H9 (cell line): ENCODE results near the gene C11orf58. TPM values are rescaled to one million over a fixed set of nuclear protein-coding genes. Genes with fewer than 3 reads are reported as not detected.

Source experiments
- DNase-seq: peaks from one replicate; pipeline ENCODE4 v3.0.0-alpha.2; 2017
- H2AFZ ChIP-seq: one replicate; pipeline ENCODE4 v1.6.1; 2013; ENCODE audit warnings: mild to moderate bottlenecking, low read length, control low read depth, moderate library complexity
- H2AK5ac ChIP-seq: 2 replicates; pipeline ENCODE4 v1.6.1; 2013; ENCODE audit warnings: low read length, control low read depth, mixed read lengths; ENCODE audit not compliant: insufficient read length
- H2BK120ac ChIP-seq: one replicate; pipeline ENCODE4 v1.6.1; 2013; ENCODE audit warnings: low read depth, mild to moderate bottlenecking, low read length, control low read depth, inconsistent platforms; ENCODE audit not compliant: poor library complexity, severe bottlenecking
- H2BK12ac ChIP-seq: 2 replicates; pipeline ENCODE4 v1.6.1; 2013; ENCODE audit warnings: low read length, control low read depth, mixed read lengths, low read depth; ENCODE audit not compliant: insufficient read length
- H2BK15ac ChIP-seq: 2 replicates; pipeline ENCODE4 v1.6.1; 2013; ENCODE audit warnings: low read depth, low read length, control low read depth
- H2BK20ac ChIP-seq: one replicate; pipeline ENCODE4 v1.6.1; 2013; ENCODE audit warnings: low read depth, mild to moderate bottlenecking, low read length, control low read depth, inconsistent platforms; ENCODE audit not compliant: poor library complexity, severe bottlenecking
- H2BK5ac ChIP-seq: 2 replicates; pipeline ENCODE4 v1.6.1; 2013; ENCODE audit warnings: low read length, control low read depth, mixed read lengths; ENCODE audit not compliant: insufficient read length
- H3K14ac ChIP-seq: 2 replicates; pipeline ENCODE4 v1.6.1; 2013; ENCODE audit warnings: low read length, control low read depth; ENCODE audit not compliant: insufficient read depth
- H3K18ac ChIP-seq: 2 replicates; pipeline ENCODE4 v1.6.1; 2013; ENCODE audit warnings: low read depth, mild to moderate bottlenecking, mixed read lengths, low read length, control low read depth; ENCODE audit not compliant: insufficient read length
- H3K23ac ChIP-seq: 2 replicates; pipeline ENCODE4 v1.6.1; 2013; ENCODE audit warnings: low read length, control low read depth, mixed read lengths, low read depth; ENCODE audit not compliant: insufficient read length
- H3K23me2 ChIP-seq: 2 replicates; pipeline ENCODE4 v1.6.1; 2013; ENCODE audit warnings: low read depth, mild to moderate bottlenecking, mixed read lengths, low read length, control low read depth; ENCODE audit not compliant: insufficient read length, poor library complexity, severe bottlenecking
- H3K27ac ChIP-seq: 2 replicates; pipeline ENCODE4 v1.5.1; 2013; ENCODE audit warnings: low read length, control low read depth, mixed read lengths, low read depth; ENCODE audit not compliant: insufficient read length
- H3K27me3 ChIP-seq: 2 replicates; pipeline ENCODE4 v1.6.1; 2013; ENCODE audit warnings: low read length, control low read depth, inconsistent platforms; ENCODE audit not compliant: insufficient read depth
- H3K4ac ChIP-seq: 2 replicates; pipeline ENCODE4 v1.6.1; 2013; ENCODE audit warnings: low read depth, mild to moderate bottlenecking, control low read depth, inconsistent platforms, low read length, moderate library complexity
- H3K4me1 ChIP-seq: 2 replicates; pipeline ENCODE4 v1.6.1; 2013; ENCODE audit warnings: low read length, control low read depth, inconsistent platforms; ENCODE audit not compliant: insufficient read depth
- H3K4me2 ChIP-seq: 2 replicates; pipeline ENCODE4 v1.6.1; 2013; ENCODE audit warnings: low read length, control low read depth, mixed read lengths; ENCODE audit not compliant: insufficient read length, insufficient read depth
- H3K56ac ChIP-seq: 2 replicates; pipeline ENCODE4 v1.6.1; 2013; ENCODE audit warnings: low read depth, mild to moderate bottlenecking, mixed read lengths, low read length, control low read depth; ENCODE audit not compliant: insufficient read length
- H3K79me1 ChIP-seq: 2 replicates; pipeline ENCODE4 v1.6.1; 2013; ENCODE audit warnings: low read depth, mild to moderate bottlenecking, moderate library complexity, low read length, control low read depth, inconsistent platforms; ENCODE audit not compliant: insufficient read depth, poor library complexity, severe bottlenecking
- H3K79me2 ChIP-seq: 2 replicates; pipeline ENCODE4 v1.6.1; 2013; ENCODE audit warnings: low read length, control low read depth, inconsistent platforms; ENCODE audit not compliant: insufficient read depth
- H3K9ac ChIP-seq: 2 replicates; pipeline ENCODE4 v1.6.1; 2013; ENCODE audit warnings: low read length, control low read depth, mixed read lengths; ENCODE audit not compliant: insufficient read length; ENCODE audit errors: extremely low read depth
- H3K9me3 ChIP-seq: one replicate; pipeline ENCODE4 v1.6.1; 2013; ENCODE audit warnings: low read depth, low read length, inconsistent platforms; ENCODE audit not compliant: control insufficient read depth
- H3T11ph ChIP-seq: one replicate; pipeline ENCODE4 v1.6.1; 2013; ENCODE audit warnings: mild to moderate bottlenecking, low read length, control low read depth, inconsistent platforms
- H4K20me1 ChIP-seq: one replicate; pipeline ENCODE4 v1.6.1; 2013; ENCODE audit not compliant: control insufficient read depth, insufficient read length, insufficient read depth
- H4K5ac ChIP-seq: 2 replicates; pipeline ENCODE4 v1.6.1; 2013; ENCODE audit warnings: low read depth, mild to moderate bottlenecking, mixed read lengths, low read length, control low read depth; ENCODE audit not compliant: insufficient read length
- H4K8ac ChIP-seq: replicated peaks from 2 replicates; pipeline ENCODE4 v1.6.1; 2013; ENCODE audit warnings: low read length, control low read depth, mixed read lengths, low read depth; ENCODE audit not compliant: insufficient read length
- H4K91ac ChIP-seq: 2 replicates; pipeline ENCODE4 v1.6.1; 2013; ENCODE audit warnings: low read depth, mild to moderate bottlenecking, moderate library complexity, mixed read lengths, low read length, control low read depth; ENCODE audit not compliant: insufficient read length
- H3K27ac Mint-ChIP-seq, 3 experiments: 2 replicates in 2 of 3; 3 replicates in 1 of 3; pipeline ENCODE4 v1.8.0; 2020 to 2021; ENCODE audit warnings: mixed read lengths in 3 of 3, mild to moderate bottlenecking in 1 of 3, moderate library complexity in 1 of 3
- H3K27me3 Mint-ChIP-seq: 2 replicates; pipeline ENCODE4 v1.8.0; 2021; ENCODE audit warnings: low read depth, mild to moderate bottlenecking, moderate library complexity, mixed read lengths
- H3K36me3 Mint-ChIP-seq, 3 experiments: 2 replicates in 2 of 3; 3 replicates in 1 of 3; pipeline ENCODE4 v1.8.0; 2020 to 2021; ENCODE audit warnings: low read depth in 3 of 3, mixed read lengths in 3 of 3; ENCODE audit not compliant: insufficient read depth in 1 of 3
- H3K4me1 Mint-ChIP-seq, 2 experiments: 2 replicates each; pipeline ENCODE4 v1.8.0; 2020; ENCODE audit warnings: mixed read lengths in 2 of 2
- H3K4me3 Mint-ChIP-seq, 2 experiments: 2 replicates in 1 of 2; 3 replicates in 1 of 2; pipeline ENCODE4 v1.8.0; 2020 to 2021; ENCODE audit warnings: mild to moderate bottlenecking in 2 of 2, mixed read lengths in 2 of 2, moderate library complexity in 1 of 2
- H3K9me3 Mint-ChIP-seq, 2 experiments: 2 replicates in 1 of 2; 3 replicates in 1 of 2; pipeline ENCODE4 v1.8.0; 2020; ENCODE audit warnings: mild to moderate bottlenecking in 2 of 2, mixed read lengths in 2 of 2, moderate library complexity in 1 of 2
- CTCF ChIP-seq: fragments of 200-600 bp; sonication (generic); conservative IDR thresholded peaks from 3 replicates; pipeline ENCODE4 v1.8.0; 2021; ENCODE audit warnings: antibody characterized with exemption, mild to moderate bottlenecking
- WGBS: extraction: QIAGEN DNeasy Blood & Tissue Kit; methylation state at CpG from one replicate; pipeline ENCODE4 v1.1.7; 2013; ENCODE audit warnings: missing lambda C conversion rate, low lambda C conversion rate, mixed read lengths; ENCODE audit not compliant: insufficient read length; ENCODE audit errors: extremely low coverage; 5-methylcytosine and 5-hydroxymethylcytosine counted together
- total RNA-seq: library from RNA; stranded (reverse); gene quantifications from 2 replicates; pipeline ENCODE4 v1.2.1, GENCODE V29; 2021

Gene C11orf58
- total RNA-seq, 1 experiment from 2014 or later, result 169 TPM

DNA sequence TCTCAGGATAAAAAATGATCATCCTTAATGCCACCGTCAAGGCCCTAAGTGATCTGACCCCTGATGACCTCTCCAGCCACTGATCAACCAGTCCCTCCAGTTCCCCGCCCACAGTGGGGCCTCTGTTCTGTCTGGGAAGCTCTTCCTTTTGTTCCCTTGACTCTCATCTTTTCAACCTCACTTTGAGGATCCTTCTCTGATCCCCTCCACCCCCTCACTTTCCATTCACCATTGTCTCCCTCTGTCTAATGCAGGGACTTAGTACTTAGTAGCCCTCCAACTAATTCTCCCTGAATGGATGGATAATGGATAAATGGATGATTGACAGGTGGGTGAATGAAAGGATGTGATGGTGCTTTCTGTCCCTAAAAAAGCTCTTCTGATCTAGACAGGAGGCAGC lies 45.6 kb downstream of the C11orf58 start:
- H3K56ac ChIP-seq, result no peak overlapping the region
- TF ChIP-seq CTCF, result no peak
- H3K27me3 Mint-ChIP-seq, result no peaks in the 10 kb centered on the region
- H3K4me3 Mint-ChIP-seq, result no peak overlapping the region
- H3T11ph ChIP-seq, result no peak overlapping the region
- H3K18ac ChIP-seq, result no peak overlapping the region
- no peak overlapping the region for H2BK5ac ChIP-seq
- H3K4me2 ChIP-seq, result no peak overlapping the region
- H3K9ac ChIP-seq, result no peak overlapping the region
- no peaks in the 10 kb centered on the region for H3K9me3 Mint-ChIP-seq
- H2BK20ac ChIP-seq, result no peak overlapping the region
- no peak overlapping the region for H2BK120ac ChIP-seq
- no peak overlapping the region for H3K4ac ChIP-seq
- no peak overlapping the region for H3K14ac ChIP-seq
- H3K4me1 ChIP-seq, result 0 out of 2 replicates have a peak, but pooled peaks cover 5% of the 10 kb centered on the region
- H2BK12ac ChIP-seq, result no peak overlapping the region
- H2BK15ac ChIP-seq, result no peak overlapping the region
- H3K23me2 ChIP-seq, result no peaks in the 10 kb centered on the region
- peaks cover 33 to 36% of the 10 kb centered on the region in 2 experiments for H3K4me1 Mint-ChIP-seq
- H4K5ac ChIP-seq, result no peak overlapping the region
- H2AK5ac ChIP-seq, result no peak overlapping the region
- no peak overlapping the region for H2AFZ ChIP-seq
- no peaks in the 10 kb centered on the region for H4K20me1 ChIP-seq
- H3K36me3 Mint-ChIP-seq, result peaks cover 0 to 4% (median 4%) of the 10 kb centered on the region in 3 experiments; a peak in 4 of 7 replicates
- H4K91ac ChIP-seq, result no peak overlapping the region
- H4K8ac ChIP-seq, result no peak overlapping the region
- no peaks in the 10 kb centered on the region for H3K27me3 ChIP-seq
- H3K79me2 ChIP-seq, result no peaks in the 10 kb centered on the region
- no peak overlapping the region for H3K27ac ChIP-seq
- H3K23ac ChIP-seq, result no peak overlapping the region
- no peaks in the 10 kb centered on the region for H3K9me3 ChIP-seq
- no peak for DNase-seq
- H3K27ac Mint-ChIP-seq, result no peak overlapping the region; a peak in 1 of 7 replicates
- WGBS, result no CpG with 5 or more reads among the region's 2 CpGs
- H3K79me1 ChIP-seq, result no peaks in the 10 kb centered on the region
